Stimulated activated CD4-positive, alpha-beta T cell treated with anti-CD3 and anti-CD28 coated beads, Interleukin-15, amount 100 ng/mL, for 24 hours (primary cell): ENCODE results near the gene RRM2.
A peak's percentile ranks its signal among the peaks of the same experiment; 100 is the strongest.

Experiments
- DNase-seq: peaks from one replicate; pipeline ENCODE4 v3.0.0-alpha.2; 2020

Gene RRM2

DNA sequence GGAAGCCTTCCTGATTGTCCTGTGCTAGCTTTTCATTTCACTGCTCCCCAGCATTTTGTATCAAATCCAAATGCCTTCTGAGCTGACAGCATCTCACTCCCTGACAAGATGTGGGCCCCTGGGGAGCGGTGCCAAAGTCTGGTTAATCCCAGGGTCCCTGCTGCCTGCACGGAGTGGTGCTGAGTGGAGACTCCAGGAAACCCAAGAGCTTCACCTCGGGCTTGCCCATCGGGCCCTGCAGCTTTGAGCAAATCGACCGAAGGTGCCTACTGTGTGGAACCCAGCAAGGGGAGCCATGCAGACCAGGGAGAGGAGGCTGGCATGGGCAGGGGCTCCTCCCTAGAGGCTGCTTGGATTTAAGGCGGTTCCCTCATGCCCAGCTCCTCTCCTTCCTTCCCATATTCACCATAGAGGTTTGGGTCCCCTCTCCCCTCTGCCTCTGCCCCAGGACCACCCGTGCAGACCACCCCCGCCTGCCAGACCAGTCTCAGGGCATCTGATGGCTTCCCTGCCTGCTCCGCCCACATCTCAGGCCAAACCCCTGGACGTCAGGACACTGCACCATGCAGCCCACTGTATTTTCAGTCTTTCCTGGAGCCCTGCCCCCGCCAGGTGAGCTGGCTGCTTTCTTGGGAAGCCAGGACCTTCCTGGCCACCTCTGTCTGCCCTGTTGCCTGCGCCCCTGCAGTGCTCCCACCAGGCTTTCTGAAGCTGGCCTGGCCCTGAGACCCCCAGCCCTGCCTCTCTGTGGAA, 37.8 kb downstream of the RRM2 start:
- DNase-seq, result no peak

- no peak for DNase-seq
These were observed 38.8 kb downstream of the RRM2 start for GRCh38 chr2:10161206-10161931.

GRCh38 chr2:10161961-10162441, 39.5 kb downstream of the RRM2 start:
- DNase-seq, result peak; percentile 44

DNA sequence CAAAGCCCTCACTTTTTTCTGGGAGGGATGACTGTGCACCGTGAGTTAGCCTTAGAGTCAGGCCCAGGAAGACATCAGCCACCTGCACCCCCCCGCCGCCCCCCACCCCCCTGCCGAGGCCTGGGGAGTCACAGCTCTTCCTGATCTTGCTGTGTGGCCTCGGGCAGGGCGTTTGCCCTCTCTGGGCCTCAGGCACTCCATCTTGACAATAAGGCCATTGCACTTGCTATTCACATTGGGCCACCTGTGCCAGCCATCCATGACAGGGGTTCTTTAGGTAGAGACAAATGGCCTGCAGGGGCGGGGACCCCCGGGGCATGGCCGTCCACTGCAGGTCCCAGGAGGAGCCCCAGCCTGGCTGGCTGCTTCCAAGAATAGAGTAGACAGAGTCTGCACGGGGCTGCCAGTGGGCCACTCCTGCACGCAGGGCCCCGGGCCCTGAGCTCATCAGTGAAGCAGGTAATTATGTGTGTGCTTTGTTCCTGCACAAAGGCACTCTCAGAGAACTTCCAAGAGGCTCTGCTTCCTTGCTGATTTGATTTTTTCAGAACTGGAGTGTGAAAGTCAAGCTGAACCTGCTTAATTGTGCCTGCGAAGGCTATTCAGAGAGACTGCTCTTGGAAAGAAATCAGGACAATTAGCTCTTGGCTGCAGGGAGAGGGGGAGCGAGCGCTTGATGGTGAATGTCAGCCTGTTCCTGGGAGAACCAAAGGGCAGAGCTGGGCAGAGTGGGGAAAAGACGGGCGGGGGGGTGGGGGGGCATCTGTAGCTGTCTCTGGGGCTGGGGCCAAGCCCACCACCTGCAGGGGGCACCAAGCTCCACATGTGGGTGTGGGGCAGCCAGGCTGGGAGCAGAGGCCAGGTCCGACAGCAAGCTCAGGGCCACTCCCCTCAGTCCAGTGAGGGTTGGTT, 40.3 kb downstream of the RRM2 start:
- DNase-seq, result no peak

- no peak for DNase-seq
These were observed 41.3 kb downstream of the RRM2 start for GRCh38 chr2:10163498-10164486.

- no peak for DNase-seq
These were observed 42.1 kb downstream of the RRM2 start for GRCh38 chr2:10164601-10165000.

DNA sequence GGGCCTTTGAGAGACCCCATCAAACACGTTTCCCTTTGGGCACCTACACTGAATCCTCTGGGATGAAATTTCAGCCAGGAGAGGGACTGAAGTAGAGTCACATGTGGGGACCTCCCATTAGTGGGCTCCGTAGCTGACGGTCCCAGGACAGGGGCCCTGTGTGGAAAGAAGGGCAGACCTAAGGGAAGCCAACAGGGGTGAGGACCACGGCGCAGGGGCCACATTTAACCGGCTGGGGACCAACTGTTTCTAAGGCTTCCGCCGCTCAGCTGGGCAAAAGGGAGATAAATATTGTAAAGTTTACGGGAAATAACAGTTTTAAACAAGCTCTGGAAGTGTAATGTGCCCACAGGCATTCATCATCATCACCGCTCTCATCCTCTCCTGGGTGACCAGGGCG, 42.7 kb downstream of the RRM2 start:
- no peak for DNase-seq

DNA sequence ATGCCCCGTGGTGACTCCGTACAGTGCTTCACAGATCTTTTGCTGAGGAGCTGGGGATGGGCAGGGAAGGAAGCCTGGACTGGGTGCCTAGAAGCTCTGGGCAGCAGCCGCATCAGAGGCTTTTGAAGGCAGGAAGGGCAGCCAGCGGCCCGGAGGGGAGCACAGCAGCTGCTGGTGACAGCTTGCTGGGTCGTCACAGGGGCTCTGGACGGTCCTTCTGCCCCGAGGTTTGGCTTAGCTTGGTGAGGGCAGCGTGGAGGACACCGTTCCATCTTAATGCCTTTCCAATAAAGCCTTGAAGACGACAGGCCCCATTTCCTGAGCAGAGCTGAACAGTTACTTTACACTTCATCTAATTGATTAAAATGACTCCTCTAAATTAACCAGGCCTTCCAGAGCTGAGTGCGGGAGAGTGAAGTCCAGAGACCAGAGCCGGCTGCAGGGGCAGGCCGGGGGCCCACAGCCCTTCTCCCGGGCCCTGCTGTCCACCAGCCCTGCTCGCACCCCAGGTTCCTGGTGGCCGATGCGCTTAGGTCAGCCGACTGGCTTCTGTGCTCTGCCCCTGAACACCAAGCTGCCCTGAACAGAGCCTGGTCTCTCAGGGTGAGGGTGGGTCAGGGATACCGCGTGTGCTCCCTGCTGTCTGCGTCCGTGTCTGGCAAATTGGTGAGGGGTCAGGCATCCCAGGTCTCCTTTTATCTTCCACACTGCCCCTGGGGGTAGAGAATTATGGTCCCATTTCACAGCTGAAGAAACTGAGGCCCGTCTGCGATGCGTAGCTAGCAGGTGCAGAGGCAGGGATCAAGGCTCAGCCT, 43.5 kb downstream of the RRM2 start:
- no peak for DNase-seq

GRCh38 chr2:10166676-10167292, 44.2 kb downstream of the RRM2 start:
- DNase-seq, result no peak

- no peak for DNase-seq
These were observed 44.8 kb downstream of the RRM2 start for GRCh38 chr2:10167316-10167715.

DNA sequence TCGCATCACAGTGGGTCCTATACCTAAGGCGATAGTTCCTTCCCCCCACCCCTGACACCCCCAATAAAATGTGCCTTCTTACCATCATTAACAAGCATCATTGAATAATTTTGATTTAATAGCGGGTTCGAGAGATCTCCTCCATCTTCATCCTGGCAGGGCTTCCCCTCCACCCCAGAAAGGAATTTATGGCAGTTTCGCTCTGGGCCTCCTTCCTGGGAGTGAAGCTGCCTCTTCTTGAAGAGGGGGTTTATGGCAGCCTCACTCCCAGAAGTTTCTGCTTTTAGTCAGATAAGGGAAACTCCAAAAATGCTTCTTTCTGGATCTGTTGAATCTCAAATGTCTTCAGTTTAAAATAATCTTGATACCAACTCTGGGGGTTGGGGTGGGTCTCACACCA, 45.7 kb downstream of the RRM2 start:
- DNase-seq, result no peak

DNA sequence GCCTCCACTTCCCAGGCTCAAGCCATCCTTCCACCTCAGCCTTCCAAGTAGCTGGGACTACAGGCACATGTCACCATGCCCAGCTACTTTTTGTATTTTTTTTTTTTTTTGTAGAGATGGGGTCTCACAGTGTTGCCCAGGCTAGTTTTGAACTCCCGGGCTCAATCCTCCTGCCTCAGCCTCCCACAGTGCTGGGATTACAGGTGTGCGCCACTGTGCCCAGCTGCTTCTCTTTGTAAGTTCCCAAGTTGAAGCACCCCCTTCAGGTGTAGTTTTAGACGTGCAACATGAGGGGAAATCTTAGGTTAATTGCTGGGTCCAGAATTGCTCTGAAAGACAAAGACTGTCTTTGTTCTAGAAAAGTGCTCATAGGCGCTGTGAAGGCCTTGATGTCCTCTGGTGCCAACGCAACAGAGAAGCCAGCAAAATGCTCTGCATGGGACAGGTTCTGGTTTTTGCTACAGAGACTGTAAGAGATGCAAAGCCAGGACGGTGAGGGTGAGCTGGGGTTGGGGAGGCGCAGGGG, 46.6 kb downstream of the RRM2 start:
- DNase-seq, result no peak

- no peak for DNase-seq
These were observed 47.0 kb downstream of the RRM2 start for GRCh38 chr2:10169581-10169980.

DNA sequence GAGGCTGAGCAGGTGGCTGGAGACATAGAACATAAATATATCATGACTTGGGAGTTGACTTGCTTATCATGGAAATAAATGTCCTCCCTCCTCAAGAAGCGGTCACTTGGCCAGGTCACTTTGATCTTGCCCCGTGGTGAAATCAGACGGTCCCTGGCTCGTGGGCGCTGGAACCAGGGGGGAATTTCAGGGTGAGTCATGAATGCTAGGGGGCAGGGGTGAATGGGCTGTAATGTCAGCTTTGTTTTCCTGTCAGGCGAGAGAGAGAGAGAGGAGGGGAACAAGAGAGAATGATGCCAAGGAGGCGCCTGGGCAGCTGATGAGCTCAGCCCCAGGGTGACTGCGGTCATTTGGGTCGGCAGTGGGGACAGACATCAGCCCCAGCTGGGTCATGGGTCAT, 47.7 kb downstream of the RRM2 start:
- no peak for DNase-seq

- DNase-seq, result no peak
These were observed 48.7 kb downstream of the RRM2 start for GRCh38 chr2:10171006-10171800.

- no peak for DNase-seq
These were observed 49.7 kb downstream of the RRM2 start for GRCh38 chr2:10172033-10172871.

DNA sequence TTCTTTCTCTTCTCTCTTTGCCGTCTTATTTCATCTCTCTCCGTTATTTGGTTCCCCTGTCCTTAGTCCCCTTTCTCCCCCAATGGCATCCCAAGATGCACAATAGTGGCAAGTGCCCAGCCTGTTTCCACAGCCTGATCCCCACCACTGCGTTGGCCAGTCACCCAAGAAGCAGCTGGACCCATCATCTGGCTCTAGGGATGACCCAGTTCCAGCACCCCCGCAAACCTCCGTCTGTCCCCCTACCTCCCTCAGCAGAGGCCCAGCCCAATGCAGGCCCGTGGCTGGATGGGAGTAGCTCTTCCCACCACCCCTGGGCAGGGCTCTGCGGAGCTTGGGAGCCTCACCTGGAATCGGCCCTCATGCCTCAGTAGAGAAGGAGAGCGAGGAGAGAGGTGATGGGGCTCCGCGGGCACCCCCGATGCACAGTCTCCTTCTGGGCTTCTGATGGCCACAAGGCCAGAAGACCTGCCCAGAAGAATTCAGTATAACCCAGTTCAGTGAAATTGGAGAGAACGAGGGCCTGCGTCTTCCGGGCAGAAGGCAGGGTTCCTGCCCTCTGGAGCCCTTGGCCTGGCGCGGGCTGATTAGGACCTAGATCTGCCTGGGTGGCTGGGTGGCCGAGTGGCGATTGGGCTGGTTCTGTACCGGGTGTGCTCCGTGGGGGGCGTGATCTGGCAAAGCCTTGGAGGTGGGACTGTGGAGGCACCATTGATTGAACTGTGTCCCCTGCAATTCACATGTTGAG, 50.9 kb downstream of the RRM2 start:
- no peak for DNase-seq

DNA sequence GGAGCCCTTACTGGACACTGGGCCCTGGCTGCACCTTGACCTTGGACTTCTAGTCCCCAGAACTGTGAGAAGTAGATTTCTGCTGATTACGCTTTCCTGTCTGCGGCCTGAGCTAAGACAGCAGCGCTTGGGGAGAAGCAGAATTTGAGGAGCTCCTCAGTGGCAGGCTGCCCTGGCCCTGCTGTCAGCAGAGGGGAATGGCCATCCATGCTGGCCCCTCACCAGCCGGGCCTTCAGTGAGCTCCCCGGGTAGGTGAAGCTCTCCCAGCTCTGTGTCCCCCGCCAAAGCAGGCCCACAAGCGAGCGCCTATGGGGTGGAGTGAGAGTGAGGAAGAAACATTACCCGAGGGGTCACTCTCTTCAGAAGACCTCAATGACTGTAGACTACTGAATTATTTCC, 51.6 kb downstream of the RRM2 start:
- DNase-seq, result no peak
